HG03457 (cell line): Measurements from ENCODE around the gene MFAP3.
"Not testable (repeated sequence)": the region's sequence is repeated elsewhere in the genome, so short reads cannot be mapped to it uniquely, and the experiment has no call there.

ENCODE experiments used
- ATAC-seq: cut with Tn5 transposase; IDR thresholded peaks from one replicate; pipeline ENCODE4 v1.9.1; 2021; ENCODE audit warnings: moderate number of reproducible peaks; ENCODE audit not compliant: unreplicated experiment

The MFAP3 gene

DNA sequence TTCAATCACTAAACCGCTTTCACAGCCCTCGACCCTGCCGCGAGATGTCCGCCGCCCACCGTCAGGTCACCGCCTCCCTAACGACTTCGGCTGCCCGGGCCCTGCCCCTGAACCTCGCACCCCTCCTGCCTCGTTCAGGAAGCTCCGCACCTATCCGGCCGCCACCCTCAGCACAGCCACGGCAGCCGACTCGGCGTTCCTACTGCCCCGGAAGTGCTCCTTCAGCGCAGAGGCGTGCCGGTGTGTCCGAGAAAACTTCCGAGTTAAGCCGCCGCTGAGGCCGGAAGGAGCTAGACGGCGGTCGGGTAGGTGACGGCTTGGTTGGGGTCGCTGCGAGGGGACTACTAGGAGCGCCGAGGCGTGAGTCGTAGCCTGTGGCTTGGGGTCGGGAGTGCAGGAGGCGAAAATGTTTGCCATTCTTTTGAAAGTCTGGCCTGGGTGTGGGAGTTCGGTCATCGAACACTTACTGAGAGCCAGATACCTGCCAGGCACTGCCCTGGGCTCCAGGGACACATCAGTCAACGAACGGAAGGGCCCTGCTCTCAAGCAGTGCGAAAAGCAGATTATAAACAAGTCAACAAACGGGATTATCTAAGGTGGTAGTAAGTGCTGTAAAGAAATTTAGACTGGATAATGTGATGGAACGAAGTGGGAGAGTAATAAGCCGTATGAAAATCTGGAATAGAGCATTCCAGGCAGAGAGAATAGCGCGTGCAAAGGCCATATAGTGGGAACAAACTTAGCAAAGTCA lies at the start of gene MFAP3, which contains the start of gene FAM114A2:
Gene MFAP3, plus strand, starts transcription at position 261 of the 751 bp plus-strand sequence. CDS start 10,756 bp downstream, outside the sequence.
Gene FAM114A2, minus strand, starts transcription at position 204 of the 751 bp plus-strand sequence. CDS start 3,957 bp downstream, outside the sequence.
- ATAC-seq, result peak; percentile 99

DNA sequence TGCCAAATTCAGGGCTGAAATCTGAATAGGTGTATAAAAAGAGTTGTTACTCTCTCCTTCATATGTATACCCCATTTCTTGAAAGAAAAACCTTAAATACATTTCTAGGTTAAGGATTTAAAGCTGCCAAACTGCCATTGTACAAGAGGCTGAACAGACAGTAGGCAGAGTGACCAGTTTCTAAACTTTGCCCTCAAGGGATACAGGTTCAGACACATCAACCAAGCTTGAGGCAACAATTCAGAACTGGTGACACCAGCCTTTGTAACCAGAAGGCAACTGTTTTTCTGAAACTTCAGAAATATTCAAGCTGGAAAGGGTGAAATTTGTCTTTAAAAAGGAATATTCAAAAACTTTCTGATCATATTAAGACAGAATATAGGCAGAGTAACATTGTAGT lies 47.6 kb upstream of the MFAP3 start:
- no peak for ATAC-seq

DNA sequence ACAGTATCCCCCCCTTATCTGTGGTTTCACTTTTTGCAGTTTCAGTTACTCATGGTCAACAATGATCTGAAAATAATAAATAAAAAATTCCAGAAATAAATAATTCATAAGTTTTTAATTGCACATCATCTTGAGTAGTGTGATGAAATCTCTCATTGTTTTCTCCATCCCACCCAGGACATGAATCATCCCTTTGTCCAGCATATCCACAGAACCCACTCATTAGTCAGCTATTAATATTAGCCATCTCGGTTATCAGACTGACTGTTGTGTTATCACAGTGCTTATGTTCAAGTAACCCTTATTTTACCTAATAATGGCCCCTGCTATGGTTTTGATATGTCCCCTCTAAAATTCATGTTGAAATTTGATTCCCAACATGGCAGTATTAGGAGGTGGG lies 40.8 kb upstream of the MFAP3 start:
- ATAC-seq, result no peak

DNA sequence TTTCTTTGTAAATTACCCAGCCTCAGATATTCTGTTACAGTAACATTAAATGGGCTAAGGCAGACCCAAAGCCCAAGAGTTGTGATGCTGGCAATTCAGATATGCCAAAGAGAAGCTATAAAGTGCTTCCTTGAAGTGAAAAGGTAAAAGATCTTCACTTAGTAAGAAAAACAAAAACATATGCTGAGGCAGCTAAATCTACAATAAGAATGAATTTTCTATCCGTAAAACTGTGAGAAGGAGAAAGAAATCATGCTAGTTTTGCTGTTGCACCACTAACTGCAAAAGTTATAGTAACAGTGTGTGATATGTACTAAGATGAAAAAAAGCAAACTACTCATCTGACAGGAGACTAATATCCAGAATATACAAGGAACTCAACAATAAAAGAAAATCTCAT lies 40.0 kb upstream of the MFAP3 start:
- ATAC-seq, result no peak

DNA sequence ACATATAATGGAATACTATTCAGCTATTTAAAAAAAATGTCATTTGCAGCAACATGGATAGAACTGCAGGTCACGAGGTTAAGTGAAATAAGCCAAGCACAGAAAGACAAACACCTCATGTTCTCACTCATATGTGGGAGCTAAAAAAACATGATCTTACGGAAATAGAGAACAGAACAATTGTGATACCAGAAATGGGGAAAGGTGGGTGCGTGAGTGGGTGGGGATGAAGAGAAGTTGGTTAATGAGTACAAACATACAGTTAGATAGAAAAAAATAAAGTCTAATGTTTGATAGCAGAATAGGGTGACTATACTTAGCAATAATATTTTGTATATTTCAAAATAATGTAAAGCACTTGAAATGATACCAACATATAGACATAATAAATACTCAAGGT lies 38.8 kb upstream of the MFAP3 start:
- no peak for ATAC-seq

DNA sequence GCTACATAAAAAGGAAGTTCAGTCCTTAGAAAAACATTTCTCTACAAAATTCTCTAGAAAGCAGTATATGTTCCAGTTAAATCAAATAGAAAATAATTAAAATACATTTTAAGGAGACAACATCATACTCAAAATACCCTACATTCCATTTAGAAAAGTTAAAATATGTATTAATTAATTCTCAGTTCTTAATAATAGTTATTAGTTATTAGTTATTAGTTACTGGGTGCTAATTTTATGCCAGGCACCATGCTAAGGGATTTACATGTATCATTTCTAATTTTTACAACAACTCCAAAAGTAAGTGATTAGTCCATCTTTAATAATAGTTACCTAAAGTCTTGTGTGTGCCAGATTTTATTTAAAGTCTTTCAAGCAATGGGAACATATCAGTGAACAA lies 38.1 kb upstream of the MFAP3 start:
- ATAC-seq, result no peak

DNA sequence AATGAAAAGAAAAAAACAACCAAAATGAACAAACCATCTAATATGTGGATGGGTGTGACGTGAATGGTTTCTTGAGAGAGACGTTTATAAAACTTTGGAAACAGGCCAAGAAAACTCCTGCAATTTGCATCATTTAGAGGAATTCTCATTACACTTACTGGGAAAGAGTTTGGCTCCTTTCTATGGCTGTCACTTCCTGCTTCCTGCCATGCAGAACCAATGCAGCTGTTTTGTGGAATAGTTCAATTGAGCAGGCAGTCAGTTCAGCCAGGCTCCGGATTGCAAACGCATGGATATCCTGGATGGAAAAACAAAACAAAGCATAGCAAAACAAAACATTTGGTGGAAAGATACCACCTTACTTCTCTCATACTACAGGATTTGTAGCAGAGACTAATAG lies 36.7 kb upstream of the MFAP3 start:
- ATAC-seq, result no peak

DNA sequence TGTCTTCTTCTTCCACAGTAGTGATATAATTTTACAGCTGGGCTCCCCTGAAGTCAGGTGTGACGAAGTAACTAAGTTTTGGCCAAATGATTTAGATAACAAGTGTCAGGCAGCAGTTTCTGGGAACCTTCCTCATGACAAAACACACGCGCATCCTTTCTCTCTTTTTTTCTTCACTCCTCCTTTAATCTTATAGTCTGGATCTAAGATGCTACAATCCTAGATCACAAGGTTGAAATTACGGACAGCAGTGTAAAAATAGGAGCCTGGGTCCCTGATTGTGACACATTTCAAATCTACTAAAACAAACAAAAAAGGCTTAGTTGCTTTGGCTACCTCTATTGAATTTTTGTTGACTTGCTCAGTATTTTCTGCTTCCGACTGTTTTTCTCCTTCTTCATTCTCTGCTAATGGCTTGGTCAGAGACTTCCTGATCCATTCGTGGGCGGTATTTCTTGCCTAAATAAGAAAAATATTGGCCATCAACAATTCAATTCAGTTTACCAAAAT lies 36.2 kb upstream of the MFAP3 start:
- no peak for ATAC-seq

DNA sequence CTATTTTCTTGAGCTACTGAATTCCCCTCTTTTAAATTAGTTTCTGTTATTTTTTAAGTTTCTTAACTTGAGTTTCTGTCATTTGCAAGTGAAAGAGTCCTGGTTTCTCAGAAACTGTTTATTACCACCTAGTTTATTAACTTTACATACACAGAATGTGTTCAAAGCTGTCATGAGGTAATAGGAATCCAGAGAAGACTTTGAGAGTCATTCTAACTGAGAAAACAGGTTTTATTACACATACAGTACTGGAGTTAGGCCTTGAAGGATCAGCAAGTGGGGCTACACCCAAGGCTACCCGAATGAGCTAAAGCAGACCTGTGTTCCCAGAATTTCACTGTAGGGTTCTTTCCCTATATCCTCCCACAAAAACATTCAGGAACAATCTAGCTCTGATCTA lies 33.1 kb upstream of the MFAP3 start:
- ATAC-seq, result no peak

DNA sequence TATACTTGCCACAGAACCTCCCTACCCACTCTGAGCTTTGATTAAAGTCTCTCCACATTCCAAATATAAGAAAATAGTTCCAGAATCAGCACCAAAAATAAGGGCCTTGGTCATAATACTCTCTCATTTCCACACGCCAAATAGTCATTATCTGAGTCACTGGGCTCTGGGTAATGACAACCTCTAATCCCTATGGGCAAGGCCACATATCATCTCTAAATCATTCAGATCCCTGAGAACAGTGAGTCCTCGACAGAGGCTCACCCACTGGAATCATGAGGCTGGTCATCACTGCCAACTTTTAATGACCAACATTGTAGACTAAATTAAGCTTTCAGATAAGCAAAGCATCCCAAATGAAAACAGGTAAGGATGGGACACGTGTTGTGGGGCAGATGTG lies 28.1 kb upstream of the MFAP3 start:
- no peak for ATAC-seq

DNA sequence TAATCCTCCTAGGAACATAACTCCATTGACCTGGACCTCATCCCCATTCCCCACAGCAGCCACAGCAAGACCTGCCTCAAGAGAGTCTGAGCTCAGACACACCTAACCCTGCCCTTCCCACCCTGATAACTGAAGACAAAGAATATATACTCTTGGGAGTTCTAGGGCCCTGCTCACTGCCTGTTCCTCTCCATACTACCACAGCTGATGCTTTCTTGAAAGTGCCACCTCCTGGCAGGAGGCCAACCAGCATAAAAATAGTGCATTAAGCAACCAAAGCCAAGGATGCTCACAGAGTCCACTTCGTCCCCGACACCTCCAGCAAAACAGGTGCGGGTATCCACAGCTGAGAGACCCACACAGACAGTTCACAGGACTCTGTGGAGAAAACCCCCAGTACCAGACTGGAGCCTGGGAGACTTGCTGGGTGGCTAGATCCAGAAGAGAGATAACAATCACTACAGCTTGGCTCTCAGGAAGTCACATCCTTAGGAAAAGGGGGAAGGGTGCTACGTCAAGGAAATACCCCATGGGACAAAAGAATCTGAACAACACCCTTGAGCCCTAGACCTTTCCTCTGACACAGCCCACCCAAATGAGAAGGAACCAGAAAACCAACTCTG lies 23.6 kb upstream of the MFAP3 start:
- ATAC-seq, result no peak

DNA sequence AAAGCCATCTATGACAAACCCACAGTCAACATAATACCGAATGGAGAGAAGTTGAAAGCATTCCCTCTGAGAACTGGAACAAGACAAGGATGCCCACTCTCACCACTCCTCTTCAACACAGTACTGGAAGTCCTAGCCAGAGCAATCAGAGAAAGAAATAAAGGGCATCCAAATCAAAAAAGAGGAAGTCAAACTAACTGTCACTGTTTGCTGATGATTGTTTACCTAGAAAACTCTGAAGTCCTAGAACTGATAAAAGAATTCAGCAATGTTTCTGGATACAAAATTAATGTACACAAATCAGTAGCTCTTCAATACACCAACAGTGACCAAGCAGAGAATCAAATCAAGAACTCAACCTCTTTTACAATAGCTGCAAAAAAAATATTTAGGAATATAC lies 19.8 kb upstream of the MFAP3 start:
- not testable (repeated sequence) for ATAC-seq

DNA sequence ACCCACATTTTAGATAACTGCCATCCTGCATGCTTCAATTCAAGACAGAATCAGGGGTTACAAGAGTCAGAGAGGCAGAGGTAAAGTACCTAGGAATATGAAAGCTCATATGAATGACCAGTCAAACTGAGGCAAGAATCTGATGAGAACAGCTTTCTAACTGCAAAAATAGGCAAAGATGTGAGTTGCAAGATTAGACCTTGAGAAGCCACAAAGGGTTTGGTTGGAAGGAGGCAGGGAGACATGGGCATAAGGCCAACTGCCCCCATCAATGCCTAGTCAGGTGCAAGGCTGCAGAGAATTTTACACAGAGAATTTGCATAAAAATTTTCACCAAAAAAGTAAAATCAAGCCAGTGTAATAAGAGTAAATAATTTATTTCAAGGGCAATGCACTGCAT lies 12.8 kb upstream of the MFAP3 start:
- no peak for ATAC-seq

DNA sequence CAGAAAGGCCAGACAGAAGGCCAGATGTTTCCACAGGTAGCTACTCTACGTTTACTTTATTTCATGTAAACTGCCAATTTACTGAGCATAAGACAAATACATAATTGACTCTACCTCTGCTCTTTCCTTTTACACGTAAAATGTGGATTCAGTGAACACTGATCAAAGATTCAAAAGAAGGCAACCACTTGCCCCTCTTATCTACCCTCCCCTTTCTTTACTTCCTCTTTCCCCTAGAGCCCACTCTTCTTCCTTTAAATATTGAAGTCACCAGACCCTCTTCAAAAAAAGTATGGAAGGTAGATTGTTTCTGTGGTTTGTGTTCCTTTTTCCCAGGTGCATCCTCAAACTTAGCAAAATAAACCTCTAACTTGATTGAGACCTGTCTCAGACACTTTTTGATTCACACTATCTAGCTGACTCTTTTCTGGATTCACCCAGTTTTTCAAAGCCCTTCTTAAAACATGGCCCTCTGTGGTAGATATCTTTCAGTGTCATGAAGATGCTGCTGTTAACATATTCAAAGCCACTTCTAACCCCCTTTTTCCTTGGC lies 6.8 kb upstream of the MFAP3 start:
- ATAC-seq, result no peak

DNA sequence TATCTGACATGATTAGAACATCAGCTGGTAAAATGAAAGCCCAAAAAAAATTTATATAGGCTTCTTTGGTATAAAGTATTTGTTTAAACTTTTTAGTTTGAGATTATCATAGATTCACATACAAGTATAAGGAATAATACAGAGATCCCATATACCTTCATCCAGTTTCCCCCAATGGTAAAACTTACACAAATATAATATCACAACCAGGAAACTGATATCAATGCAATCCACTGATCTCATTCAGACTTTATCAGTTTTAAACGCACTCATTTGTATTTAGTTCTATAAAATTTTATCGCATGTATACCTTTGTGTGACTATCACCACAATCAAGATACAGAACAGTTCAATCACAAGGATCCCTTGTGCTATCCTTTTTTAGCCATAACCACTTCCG lies 3.8 kb upstream of the MFAP3 start:
- no peak for ATAC-seq

DNA sequence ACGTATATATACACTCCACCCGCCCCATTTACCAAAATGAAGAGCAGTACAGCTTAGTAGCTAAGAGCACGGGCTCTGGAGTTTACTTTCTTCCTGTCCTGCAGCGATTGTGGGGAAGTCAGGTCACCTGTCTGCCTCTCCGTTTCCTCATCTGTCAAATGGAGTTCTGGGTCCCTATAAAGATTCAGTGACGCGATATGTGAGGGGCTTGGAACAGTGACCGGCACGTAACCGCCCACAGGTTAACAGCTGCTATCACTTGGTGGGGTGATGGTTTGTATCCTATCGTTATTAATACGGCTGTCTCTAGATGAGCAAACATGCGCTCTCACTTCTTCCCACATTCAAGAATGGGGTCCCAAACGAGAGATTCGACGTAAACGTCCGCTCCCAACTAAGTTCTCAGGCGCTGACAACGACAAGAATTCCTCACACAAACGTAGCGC lies 483 bp upstream of the MFAP3 start:
- ATAC-seq, result peak; percentile 35

DNA sequence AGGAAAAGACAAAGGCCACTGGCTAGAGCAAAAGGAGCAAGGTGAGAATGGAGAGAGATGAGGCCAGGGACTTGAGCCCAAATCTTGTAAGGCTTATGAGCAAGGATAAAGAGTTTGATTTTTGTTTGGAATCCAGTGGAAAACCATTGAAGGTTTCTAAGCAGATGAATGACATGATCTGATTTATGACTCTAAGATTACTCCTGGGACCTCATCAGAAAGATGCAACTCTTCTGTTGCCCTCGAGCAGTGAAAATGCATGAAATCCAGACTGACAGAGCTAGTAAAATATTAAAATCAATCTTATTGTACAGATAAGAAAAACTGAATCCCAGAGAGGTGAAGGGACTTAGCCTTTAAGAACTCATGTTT lies 677 bp downstream of the MFAP3 start:
- ATAC-seq, result no peak

DNA sequence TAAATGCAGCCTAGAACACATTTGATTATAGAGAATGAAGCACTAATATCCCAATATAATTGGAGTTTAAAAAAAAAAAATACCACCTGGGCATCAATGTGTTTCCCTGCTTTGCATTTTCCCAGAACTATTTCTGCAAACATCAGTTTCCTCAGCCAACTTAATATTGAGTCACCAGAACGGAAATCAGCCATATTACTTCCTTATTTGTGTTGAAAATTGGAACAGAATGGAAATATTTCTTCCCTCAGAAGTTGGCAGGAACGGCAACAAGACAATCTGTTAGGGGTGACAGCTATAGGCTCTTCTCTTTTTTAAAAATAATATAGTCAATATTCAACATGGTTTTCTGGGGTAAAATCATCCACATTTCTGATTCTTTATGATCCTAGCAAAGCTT lies 4.0 kb downstream of the MFAP3 start:
- ATAC-seq, result no peak

DNA sequence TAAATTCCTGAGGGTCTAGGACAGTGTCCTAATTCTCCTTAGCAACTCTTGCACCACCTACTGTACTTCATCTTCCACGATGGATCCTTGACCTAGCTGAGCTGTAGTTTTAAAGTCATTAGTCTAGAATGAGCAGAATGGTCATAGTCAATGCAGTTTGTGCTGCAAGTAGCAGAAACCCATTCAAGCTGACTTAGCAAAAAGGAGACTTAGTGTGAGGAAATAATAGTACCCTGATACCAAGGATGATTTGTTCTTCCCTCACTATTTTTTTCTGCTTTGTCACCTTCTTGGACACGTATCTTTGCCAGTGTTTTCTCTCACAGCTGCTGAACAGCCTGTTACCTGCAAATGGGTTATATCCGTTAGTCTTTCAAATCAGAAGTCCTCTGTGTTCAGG lies 5.3 kb downstream of the MFAP3 start:
- ATAC-seq, result no peak

DNA sequence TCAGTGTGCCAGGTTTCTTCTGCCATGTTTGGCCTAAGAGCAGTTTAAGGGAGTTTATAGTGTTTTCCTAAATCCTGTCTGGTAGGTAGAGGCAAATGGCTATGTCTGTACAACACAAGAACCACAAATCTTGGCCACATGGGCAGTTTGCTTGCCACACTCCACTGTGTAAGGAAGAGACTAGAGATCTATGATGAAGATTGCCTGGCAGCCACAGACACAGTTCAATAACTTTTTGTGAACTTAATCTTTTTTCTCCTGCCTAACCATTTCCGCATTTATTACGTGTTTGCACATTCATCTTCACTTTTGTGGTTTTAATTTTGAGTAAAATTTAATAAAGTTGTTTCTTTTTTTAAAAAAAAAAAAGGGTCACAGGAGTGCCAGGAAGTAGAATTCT lies 5.8 kb downstream of the MFAP3 start:
- ATAC-seq, result no peak

DNA sequence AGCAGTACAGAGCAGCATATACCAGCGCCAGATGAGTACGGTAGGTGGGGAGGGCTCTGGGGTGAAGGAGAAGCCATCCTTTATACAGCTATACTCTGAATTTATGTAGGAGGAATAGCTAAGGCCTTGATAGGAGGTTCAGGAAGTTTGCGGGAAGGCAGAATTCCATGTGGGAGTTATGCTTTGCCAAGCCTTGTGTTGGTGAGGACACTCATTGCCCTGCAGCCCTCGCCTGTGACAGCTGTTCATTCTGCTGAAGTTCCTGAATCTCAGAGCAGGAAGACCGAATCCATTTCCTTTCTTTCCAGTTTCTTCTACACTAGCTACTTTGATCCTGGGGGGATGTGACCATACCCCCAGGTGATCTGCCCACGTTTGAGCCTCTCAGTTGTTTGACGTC lies 7.7 kb downstream of the MFAP3 start:
- no peak for ATAC-seq

DNA sequence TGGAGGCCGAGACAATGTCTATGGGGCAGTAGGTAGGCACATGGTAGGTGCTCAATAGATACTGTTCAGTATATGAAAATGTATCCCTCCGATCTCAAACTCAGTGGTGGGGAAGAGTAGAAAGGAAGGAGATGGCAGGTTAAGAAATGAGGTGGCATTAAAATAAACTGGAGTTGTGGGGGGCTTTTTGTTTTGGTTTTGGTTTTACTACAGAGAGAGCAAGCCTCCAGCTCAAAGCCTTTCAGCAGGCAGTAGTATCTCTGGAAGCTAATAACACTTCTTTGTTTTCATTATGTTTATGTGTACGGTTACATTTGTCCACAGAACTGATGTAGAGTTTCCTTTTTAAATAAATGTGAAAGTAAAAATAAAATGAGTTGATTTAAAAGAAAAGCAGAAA lies 8.6 kb downstream of the MFAP3 start:
- ATAC-seq, result peak; percentile 64
